ENCODE measurements around the gene NINJ1.

Gene NINJ1

GRCh38 chr9:93132287-93132927 lies 1.6 kb downstream of the NINJ1 start:
- no peak for DNase-seq

DNA sequence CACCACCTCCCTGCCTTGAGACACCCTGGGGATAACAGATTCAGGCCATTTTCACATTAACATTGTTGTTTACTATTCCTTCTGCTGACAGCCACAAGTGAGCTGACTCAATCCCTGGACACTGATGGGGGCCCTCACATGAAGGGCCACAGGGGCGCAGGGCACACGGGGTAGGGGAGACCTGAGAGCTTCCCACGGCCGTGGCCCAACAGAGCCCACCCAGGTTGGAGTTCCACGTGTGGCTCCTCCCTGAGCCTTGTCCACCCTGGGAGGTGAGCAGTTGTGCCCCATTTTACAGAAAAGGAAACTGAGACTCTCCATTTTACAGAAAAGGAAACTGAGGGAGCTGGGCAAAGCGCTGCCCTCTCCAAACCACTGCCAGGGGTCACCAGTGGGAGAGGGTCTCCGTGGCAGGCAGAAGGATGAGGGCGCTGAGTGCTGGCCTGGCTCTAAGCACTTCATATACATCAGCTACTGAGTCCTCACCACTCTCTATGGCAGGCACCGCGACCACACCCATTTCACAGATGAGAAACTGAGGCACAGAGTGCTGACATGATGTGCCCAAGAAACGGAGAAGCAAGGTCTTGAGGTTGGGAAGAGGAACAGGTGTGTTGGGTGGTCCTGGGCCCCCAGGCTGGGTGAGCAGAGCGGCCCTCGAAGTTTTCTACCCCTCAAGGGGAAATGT lies 2.3 kb downstream of the NINJ1 start:
- DNase-seq, result no peak

DNA sequence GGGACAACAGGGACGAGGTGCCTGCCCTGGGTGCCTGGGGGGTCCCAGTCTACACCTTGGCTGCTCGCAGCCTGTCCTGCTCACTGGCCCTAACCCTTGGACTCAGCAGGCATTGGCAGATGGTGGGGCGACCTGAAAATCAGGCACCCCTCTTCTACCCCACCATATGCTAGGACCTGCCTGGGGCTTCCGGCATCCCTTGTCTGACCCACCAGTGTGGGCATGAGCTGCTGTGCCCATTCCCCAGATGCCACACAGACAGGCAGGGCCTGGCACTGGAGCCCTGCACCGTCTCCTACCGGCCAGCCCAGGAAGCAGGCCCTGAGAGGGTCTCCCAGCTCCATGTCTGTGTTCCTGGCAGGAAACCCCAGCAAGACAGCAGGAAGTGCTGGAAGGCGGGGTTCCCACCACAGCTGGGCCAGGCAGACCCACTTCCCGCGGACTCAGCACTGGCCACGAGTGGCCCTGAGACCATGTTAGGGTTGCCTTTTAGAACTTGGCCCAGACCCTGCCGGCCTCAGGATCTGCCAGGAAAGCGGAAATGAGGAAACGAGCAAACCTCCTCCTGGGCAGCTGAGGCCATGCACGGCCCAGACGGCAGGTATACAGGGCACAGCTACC lies 3.1 kb downstream of the NINJ1 start:
- no peak for DNase-seq

- DNase-seq, result no peak
Measured at GRCh38 chr9:93129691-93130500, 4.2 kb downstream of the NINJ1 start.

GRCh38 chr9:93129286-93129685 lies 4.8 kb downstream of the NINJ1 start:
- no peak for DNase-seq

GRCh38 chr9:93128715-93129224 lies 5.3 kb downstream of the NINJ1 start:
- DNase-seq, result no peak

DNA sequence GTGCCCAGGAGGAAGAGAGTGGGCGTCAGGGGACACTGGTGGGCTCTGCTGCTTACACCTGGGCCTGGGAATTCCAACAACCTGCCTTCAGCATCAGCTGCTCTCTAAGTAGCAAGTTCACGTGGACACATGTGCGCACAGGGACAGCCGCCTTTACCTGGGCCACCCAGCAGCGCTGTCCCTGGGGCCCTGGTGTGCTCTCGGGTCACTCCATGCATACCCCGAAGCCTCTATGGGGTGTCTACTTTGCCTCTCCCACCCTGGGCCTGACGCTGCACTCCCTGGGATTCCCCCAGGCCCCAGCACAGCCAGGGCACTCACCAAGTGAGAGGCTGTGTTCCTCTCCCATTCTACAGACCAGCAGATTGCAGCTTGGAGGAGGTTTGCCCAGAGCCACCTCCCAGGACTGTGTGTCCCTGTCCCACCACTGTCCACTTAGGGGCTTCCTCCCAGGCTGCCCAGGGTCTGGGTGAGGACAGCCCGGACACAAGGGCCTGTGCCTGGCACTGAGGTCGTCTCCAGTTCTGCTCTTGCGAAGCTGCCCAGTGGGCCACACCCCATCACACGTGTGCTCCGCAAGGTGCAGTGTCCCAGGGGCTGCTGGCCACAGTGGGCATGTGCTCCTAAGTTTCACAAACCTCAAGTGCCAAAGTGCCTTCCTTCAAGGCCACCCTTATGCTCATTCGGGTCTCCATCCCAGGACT lies 5.9 kb downstream of the NINJ1 start:
- DNase-seq, result no peak

DNA sequence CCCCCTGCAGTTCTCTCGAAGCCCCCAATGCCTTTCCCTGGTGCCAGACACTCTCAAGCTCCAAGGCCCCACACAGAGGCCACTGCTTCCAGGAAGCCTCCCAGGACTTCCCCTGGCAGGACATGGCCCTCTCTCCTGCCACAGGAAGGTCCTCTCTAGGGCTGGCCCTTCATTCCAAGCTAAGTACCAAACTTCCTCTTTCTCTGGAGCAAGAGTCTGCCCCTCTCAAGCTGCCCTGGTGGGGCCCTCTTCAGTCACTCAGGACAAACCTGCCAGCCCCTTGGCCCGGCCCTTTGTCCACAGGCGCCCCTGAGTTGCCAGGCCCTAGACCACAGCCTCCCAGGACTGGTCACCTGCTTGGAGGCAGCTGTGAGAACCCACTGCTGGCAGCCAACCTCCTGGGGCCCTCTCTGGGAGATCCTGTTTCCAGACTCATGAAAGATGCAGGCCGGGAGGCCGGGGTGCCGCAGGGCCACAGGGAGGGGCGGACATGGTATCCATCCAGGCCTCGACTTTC lies 6.6 kb downstream of the NINJ1 start:
- no peak for DNase-seq

DNA sequence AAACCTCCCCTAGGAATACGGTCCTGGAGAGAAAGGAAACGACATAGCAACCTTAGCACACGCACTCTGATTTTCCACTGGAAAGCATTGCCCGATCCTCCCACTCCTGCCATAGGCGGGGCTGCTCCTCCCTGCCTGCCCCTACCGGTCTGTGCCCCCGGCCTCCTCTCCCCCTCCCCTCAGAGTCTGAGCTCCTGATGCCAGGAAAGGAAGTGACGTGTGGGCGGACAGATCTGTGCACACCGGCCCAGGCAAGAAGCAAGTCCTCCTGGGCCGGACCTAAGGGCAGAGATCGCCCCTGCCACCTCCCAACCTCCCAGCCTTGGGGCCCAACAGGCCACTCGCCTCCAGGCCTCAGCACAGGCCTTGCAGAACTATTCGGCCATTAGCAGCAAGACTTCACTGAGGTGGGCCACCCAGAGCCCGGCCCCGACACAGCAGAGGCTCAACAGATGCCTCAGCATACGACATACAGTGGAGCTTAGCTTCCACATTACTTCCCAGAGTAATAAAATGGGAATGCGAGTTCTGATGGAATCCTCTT lies 7.2 kb downstream of the NINJ1 start:
- no peak for DNase-seq

- no peak for DNase-seq
Measured at GRCh38 chr9:93126151-93126781, 7.8 kb downstream of the NINJ1 start.

GRCh38 chr9:93125331-93125894 lies 8.6 kb downstream of the NINJ1 start:
- no peak for DNase-seq

DNA sequence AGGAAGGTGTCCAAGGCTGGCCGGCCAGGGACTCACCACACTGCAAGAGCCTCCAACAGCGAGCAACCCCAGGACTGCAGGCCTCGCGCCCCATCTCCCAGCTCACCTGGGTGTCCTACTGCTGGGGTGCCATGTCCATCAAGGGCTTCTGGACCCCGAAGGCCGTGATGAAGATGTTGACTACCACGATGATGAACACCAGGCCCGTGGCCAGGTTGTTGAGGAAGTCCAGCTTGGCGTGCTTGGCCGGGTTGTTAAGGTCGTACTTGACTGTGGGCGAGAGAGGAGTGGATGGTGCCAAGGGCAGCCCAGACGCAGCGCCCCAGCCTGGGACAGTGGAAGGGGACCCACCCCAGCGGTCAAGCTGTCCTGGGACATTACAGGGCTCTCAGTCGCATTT lies 9.3 kb downstream of the NINJ1 start:
- no peak for DNase-seq

- no peak for DNase-seq
Measured at GRCh38 chr9:93123561-93124283, 10.3 kb downstream of the NINJ1 start.

GRCh38 chr9:93122721-93123221 lies 11.3 kb downstream of the NINJ1 start:
- no peak for DNase-seq

DNA sequence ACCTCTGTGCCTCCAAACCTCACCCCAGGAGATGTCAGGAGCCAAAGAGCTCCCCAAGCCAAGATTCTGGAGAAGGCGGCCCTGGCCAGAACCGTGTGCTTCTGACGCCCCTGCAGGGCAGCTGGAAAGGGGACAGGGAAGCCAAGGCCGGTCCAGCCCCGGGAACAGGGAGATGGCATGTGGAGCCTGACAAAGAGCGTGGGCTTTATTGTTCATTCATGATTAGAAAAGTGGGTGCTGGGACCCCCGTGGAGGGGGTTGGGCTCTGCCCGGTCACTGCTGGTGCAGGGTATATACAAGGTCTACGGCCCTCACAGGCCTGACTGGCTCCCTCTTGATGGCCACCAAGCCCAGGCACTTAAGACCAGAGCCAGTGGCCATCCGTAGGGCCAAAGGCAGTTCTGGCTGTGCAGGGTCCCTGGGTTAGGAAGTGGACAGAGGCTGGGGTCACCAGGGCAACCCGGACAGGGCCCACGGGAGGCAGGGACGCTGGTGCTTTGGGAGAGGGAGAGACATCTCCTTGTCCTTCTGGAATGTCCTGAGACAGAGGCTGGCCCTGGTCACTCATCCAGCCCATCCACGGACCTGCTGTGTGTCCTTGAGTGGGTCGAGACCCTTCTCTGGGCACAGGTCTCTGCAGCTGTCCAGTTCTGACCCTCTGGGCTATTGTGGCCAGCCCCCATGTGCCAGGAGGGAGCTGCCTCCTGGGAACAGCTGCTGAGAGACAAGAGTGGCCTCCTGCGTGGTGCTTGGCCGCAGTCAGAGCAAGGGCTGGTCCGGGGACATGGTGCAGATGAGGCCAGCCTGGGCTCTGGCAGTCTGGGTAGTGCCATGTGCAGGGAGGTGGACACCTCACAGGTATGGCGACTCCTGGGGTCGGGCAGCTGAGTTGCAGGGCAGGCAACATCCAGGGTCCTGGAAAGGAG lies 12.5 kb downstream of the NINJ1 start:
- no peak for DNase-seq

DNA sequence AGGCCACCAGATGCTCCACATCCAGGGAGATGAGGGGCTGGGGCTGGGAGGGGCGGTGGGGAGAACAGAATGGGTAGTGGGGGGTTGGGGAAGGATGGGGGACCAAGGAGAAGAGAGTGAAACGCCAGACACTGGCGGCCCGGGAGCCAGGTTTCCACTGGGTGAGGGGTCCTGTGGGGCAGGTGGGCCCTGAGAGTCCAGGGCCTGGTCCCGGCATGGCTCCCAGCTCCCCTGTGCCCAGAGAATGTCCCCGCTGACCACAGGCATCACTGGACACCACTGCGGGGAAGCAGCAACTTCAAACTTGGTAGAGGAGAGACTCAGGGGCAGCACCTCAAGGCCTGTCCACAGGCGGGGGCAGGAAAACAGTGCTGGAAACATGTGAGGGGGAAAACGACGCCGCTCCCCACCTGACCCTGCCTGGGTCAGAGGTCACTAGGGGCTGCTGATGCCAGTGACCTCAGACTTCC lies 13.2 kb downstream of the NINJ1 start:
- no peak for DNase-seq

- DNase-seq, result peak; percentile 64
Measured at GRCh38 chr9:93119953-93120845, 13.9 kb downstream of the NINJ1 start.

DNA sequence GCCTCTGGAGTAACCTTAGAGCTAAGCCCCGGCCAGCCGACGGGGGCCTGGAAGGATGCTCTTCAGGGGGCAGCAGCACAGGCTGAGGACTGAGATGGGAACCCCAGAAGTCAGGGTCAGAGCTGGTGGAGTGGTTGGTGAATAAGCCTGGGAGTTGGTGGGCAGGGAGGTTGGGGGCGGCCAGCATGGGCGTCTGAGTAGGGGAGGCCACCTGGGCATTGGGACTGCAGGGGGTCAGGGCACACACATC lies 14.4 kb downstream of the NINJ1 start:
- DNase-seq, result no peak

All from activated CD4-positive, alpha-beta T cell treated with anti-CD3 and anti-CD28 coated beads, Interleukin-2, Interleukin-6, amounts not matched to agents 100 ng/mL and 50 ng/mL, durations not matched to agents 16 hours and 8 hours (primary cell).